CD14-positive monocyte (primary cell): Measurements from ENCODE around the gene WDR48. TPM values are rescaled to one million over a fixed set of nuclear protein-coding genes. Genes with fewer than 3 reads are reported as not detected.

Source experiments
- DNase-seq, 3 donors: peaks; one replicate each; pipeline ENCODE4 v3.0.0-alpha.2; 2011 to 2022
- H2AFZ ChIP-seq: 2 replicates; pipeline ENCODE4 v1.6.0; 2012; ENCODE audit warnings: mild to moderate bottlenecking, low read depth, low read length, inconsistent platforms; ENCODE audit not compliant: insufficient read depth, poor library complexity, severe bottlenecking
- H3K27ac ChIP-seq, 2 donors: 1 replicate in 1 of 2; 2 replicates in 1 of 2; pipeline ENCODE4 v1.5.1; 2012 to 2013; ENCODE audit warnings: low read length in 2 of 2, control low read depth in 1 of 2, inconsistent platforms in 1 of 2, low read depth in 1 of 2, mild to moderate bottlenecking in 1 of 2
- H3K27me3 ChIP-seq, 2 donors: one replicate each; pipeline versions ENCODE4 v1.6.0 to v1.6.1; 2011 to 2013; ENCODE audit warnings: low read length in 2 of 2; ENCODE audit not compliant: control insufficient read depth in 2 of 2, insufficient read depth in 2 of 2
- H3K36me3 ChIP-seq, 2 donors: replicated peaks in 1 of 2; 1 replicate in 1 of 2; 2 replicates in 1 of 2; pipeline versions ENCODE4 v1.5.1 to v1.6.1; 2012 to 2013; ENCODE audit warnings: low read length in 2 of 2, control low read depth in 1 of 2, inconsistent platforms in 1 of 2, mild to moderate bottlenecking in 1 of 2; ENCODE audit not compliant: insufficient read depth in 2 of 2, control insufficient read depth in 1 of 2
- H3K4me1 ChIP-seq, 2 donors: 1 replicate in 1 of 2; 2 replicates in 1 of 2; pipeline versions ENCODE4 v1.5.1 to v1.6.1; 2012 to 2013; ENCODE audit warnings: low read length in 2 of 2, control low read depth in 1 of 2, inconsistent platforms in 1 of 2, mild to moderate bottlenecking in 1 of 2, moderate library complexity in 1 of 2; ENCODE audit not compliant: insufficient read depth in 2 of 2, control insufficient read depth in 1 of 2
- H3K4me2 ChIP-seq: replicated peaks from 2 replicates; pipeline ENCODE3; 2012; ENCODE audit warnings: low read length, moderate library complexity, mild to moderate bottlenecking; ENCODE audit not compliant: poor library complexity, severe bottlenecking; ENCODE audit errors: extremely low read depth
- H3K4me3 ChIP-seq, 3 experiments: fragments of 200-600 bp in 1 of 3; sonication (generic) in 1 of 3; replicated peaks in 1 of 3; 1 replicate in 2 of 3; 2 replicates in 1 of 3; pipeline ENCODE4 v1.5.1; 2011 to 2013; ENCODE audit warnings: low read length in 3 of 3, mild to moderate bottlenecking in 3 of 3, control low read depth in 2 of 3, low read depth in 2 of 3, inconsistent platforms in 1 of 3, moderate library complexity in 1 of 3
- H3K79me2 ChIP-seq: 2 replicates; pipeline ENCODE4 v1.6.0; 2012; ENCODE audit warnings: mild to moderate bottlenecking, control low read depth, inconsistent platforms, low read length, moderate library complexity; ENCODE audit not compliant: insufficient read depth
- H3K9ac ChIP-seq: 2 replicates; pipeline ENCODE4 v1.6.0; 2017; ENCODE audit warnings: low read length, mild to moderate bottlenecking; ENCODE audit not compliant: insufficient read depth, poor library complexity, severe bottlenecking
- H3K9me3 ChIP-seq, 2 donors: replicated peaks in 1 of 2; 1 replicate in 1 of 2; 2 replicates in 1 of 2; pipeline versions ENCODE4 v1.5.1 to v1.6.1; 2012 to 2013; ENCODE audit warnings: low read length in 2 of 2, control low read depth in 1 of 2; ENCODE audit not compliant: control insufficient read depth in 1 of 2, insufficient read depth in 1 of 2
- H4K20me1 ChIP-seq: 2 replicates; pipeline ENCODE4 v1.6.0; 2012; ENCODE audit warnings: mild to moderate bottlenecking, low read length, control low read depth, moderate library complexity; ENCODE audit not compliant: insufficient read depth
- H3K27ac Mint-ChIP-seq, 7 donors: one replicate each; pipeline ENCODE4 v1.8.0; 2020; ENCODE audit warnings: mild to moderate bottlenecking in 7 of 7, mixed read lengths in 7 of 7, moderate library complexity in 6 of 7, inconsistent platforms in 2 of 7
- H3K27me3 Mint-ChIP-seq, 3 donors: one replicate each; pipeline ENCODE4 v1.8.0; 2021 to 2022; ENCODE audit warnings: low read depth in 3 of 3, mild to moderate bottlenecking in 3 of 3, mixed read lengths in 3 of 3, moderate library complexity in 3 of 3, inconsistent platforms in 1 of 3
- H3K36me3 Mint-ChIP-seq, 2 donors: one replicate each; pipeline ENCODE4 v1.8.0; 2020; ENCODE audit warnings: mixed read lengths in 2 of 2, inconsistent platforms in 1 of 2, mild to moderate bottlenecking in 1 of 2
- H3K4me1 Mint-ChIP-seq: one replicate; pipeline ENCODE4 v1.8.0; 2020; ENCODE audit warnings: mild to moderate bottlenecking, mixed read lengths
- H3K4me3 Mint-ChIP-seq, 2 donors: one replicate each; pipeline ENCODE4 v1.8.0; 2020; ENCODE audit warnings: mild to moderate bottlenecking in 2 of 2, mixed read lengths in 2 of 2, moderate library complexity in 1 of 2
- H3K9me3 Mint-ChIP-seq, 7 donors: one replicate each; pipeline ENCODE4 v1.8.0; 2020 to 2022; ENCODE audit warnings: mixed read lengths in 7 of 7, mild to moderate bottlenecking in 6 of 7, moderate library complexity in 6 of 7, inconsistent platforms in 2 of 7
- CTCF ChIP-seq: fragments of 200-600 bp; IDR thresholded peaks from one replicate; pipeline ENCODE4 v1.8.0; 2022; ENCODE audit warnings: antibody characterized with exemption, mild to moderate bottlenecking
- WGBS: methylation state at CpG from one replicate; pipeline ENCODE4 v1.1.5; 2013; ENCODE audit warnings: missing lambda C conversion rate; ENCODE audit not compliant: insufficient coverage; 5-methylcytosine and 5-hydroxymethylcytosine counted together
- intact Hi-C, 2 donors: fragments of 100-400 bp; cut with micrococcal nuclease; formaldehyde crosslinking; loops; one replicate each; pipeline versions ENCODE4 v1.15.0 to v1.15.1; 2023
- polyA plus RNA-seq, 3 donors: library from polyadenylated mRNA; depleted of rRNA in 1 of 3; unstranded in 2 of 3; stranded (reverse) in 1 of 3; fragments of 300-500 nt in 2 of 3; fragments of >200 nt in 1 of 3; fragmentation: Illumina TruSeq in 2 of 3; gene quantifications; 1 replicate in 2 of 3; 2 replicates in 1 of 3; pipeline ENCODE4 v1.2.3, GENCODE V29; 2012 to 2021

Gene WDR48
- polyA plus RNA-seq, 3 donors = 15.0 to 22.7 (median 17.1) TPM

- peaks cover 34 to 38% of the 10 kb centered on the region in 2 donors for H3K36me3 Mint-ChIP-seq
- H3K9ac ChIP-seq = no peak overlapping the region
- no peaks in the 10 kb centered on the region for H3K4me1 ChIP-seq
- H3K9me3 Mint-ChIP-seq = peaks cover 0 to 3% (median 0%) of the 10 kb centered on the region in 7 donors
- peak overlapping the region in 2 of 7 donors; percentile 33 to 35 for H3K27ac Mint-ChIP-seq
- H3K36me3 ChIP-seq = peaks cover 42 to 50% of the 10 kb centered on the region in 2 donors
- TF ChIP-seq CTCF = no peak
- no peak overlapping the region for H3K4me2 ChIP-seq
- no peak overlapping the region for H3K4me3 Mint-ChIP-seq
- WGBS = no CpG with 5 or more reads among the region's 1 CpG
- H3K9me3 ChIP-seq = no peaks in the 10 kb centered on the region
- no peak overlapping the region for H2AFZ ChIP-seq
- peaks cover 4% of the 10 kb centered on the region for H3K4me1 Mint-ChIP-seq
- H3K27me3 ChIP-seq = no peaks in the 10 kb centered on the region
- H3K27ac ChIP-seq = peak overlapping the region in 1 of 2 donors; percentile 42
- H4K20me1 ChIP-seq = peaks cover 30% of the 10 kb centered on the region
- no peak overlapping the region for H3K4me3 ChIP-seq
- no peak for DNase-seq
- peaks cover 19% of the 10 kb centered on the region for H3K79me2 ChIP-seq
- H3K27me3 Mint-ChIP-seq = no peaks in the 10 kb centered on the region
- intact Hi-C loops = no loop called here
Observed at GRCh38 chr3:39064646-39065045, 12.8 kb downstream of the WDR48 start.

DNA sequence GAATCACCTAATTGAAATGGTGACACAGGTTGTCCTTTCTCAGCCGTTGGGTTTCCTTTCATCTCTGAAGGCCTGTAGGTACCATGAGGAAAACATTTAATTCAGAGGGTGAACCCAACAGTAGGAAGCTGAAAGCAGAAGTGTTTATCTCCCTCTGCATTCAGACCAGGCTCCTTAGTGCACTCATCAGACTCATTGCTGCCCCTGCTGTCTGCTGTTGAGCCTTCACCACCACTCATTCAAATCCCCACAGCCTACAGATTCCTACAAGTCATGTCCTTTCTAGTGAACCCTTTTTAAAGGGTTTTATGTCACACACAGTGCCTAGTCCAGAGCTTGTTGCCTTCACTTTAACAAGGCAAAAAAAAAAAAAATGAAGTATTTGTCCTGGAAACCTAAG is 13.4 kb downstream of the WDR48 start:
- H3K4me1 ChIP-seq = no peaks in the 10 kb centered on the region
- intact Hi-C loops = no loop called here
- peak; percentile 33 to 55 (median 46) for DNase-seq
- peaks cover 47 to 56% of the 10 kb centered on the region in 2 donors for H3K36me3 ChIP-seq
- H3K79me2 ChIP-seq = peaks cover 13% of the 10 kb centered on the region
- no peak overlapping the region for H2AFZ ChIP-seq
- H4K20me1 ChIP-seq = peaks cover 25% of the 10 kb centered on the region
- Mint-ChIP-seq H3K27me3 (no peaks in the 10 kb centered on the region), H3K36me3 (peaks cover 38 to 40% of the 10 kb centered on the region in 2 donors), H3K27ac (peak overlapping the region in 1 of 7 donors; percentile 62), H3K9me3 (peaks cover 0 to 3% (median 0%) of the 10 kb centered on the region in 7 donors), H3K4me3 (no peak overlapping the region), H3K4me1 (peaks cover 4% of the 10 kb centered on the region)
- H3K4me3 ChIP-seq = no peak overlapping the region
- H3K4me2 ChIP-seq = no peak overlapping the region
- TF ChIP-seq CTCF = peak; percentile 58
- H3K27me3 ChIP-seq = no peaks in the 10 kb centered on the region
- no peaks in the 10 kb centered on the region for H3K9me3 ChIP-seq
- WGBS = 0% methylated on average over 1 of the region's 1 CpG
- H3K27ac ChIP-seq = peak overlapping the region in 1 of 2 donors; percentile 42
- H3K9ac ChIP-seq = no peak overlapping the region
